GM12892 (cell line): ENCODE results near the gene TNS1.

ENCODE experiments used
- DNase-seq: peaks from one replicate; pipeline ENCODE4 v3.0.0; 2011; ENCODE audit not compliant: insufficient read length
- FAIRE-seq: peaks from 2 replicates; lab custom pipeline; 2011; peaks lifted over from hg19 to GRCh38; lab: Jason Lieb, UNC
- POLR2A ChIP-seq: IDR thresholded peaks from 2 replicates; pipeline ENCODE4 v1.6.1; 2011; ENCODE audit warnings: low read depth, low read length, control low read depth
- POLR2AphosphoS5 ChIP-seq: IDR thresholded peaks from 2 replicates; pipeline ENCODE4 v1.6.1; 2011; ENCODE audit warnings: low read depth, low read length, control low read depth
- TAF1 ChIP-seq: IDR thresholded peaks from 2 replicates; pipeline ENCODE4 v1.6.1; 2011; ENCODE audit warnings: low read depth, mild to moderate bottlenecking, control low read depth, low read length, borderline replicate concordance

The TNS1 gene

DNA sequence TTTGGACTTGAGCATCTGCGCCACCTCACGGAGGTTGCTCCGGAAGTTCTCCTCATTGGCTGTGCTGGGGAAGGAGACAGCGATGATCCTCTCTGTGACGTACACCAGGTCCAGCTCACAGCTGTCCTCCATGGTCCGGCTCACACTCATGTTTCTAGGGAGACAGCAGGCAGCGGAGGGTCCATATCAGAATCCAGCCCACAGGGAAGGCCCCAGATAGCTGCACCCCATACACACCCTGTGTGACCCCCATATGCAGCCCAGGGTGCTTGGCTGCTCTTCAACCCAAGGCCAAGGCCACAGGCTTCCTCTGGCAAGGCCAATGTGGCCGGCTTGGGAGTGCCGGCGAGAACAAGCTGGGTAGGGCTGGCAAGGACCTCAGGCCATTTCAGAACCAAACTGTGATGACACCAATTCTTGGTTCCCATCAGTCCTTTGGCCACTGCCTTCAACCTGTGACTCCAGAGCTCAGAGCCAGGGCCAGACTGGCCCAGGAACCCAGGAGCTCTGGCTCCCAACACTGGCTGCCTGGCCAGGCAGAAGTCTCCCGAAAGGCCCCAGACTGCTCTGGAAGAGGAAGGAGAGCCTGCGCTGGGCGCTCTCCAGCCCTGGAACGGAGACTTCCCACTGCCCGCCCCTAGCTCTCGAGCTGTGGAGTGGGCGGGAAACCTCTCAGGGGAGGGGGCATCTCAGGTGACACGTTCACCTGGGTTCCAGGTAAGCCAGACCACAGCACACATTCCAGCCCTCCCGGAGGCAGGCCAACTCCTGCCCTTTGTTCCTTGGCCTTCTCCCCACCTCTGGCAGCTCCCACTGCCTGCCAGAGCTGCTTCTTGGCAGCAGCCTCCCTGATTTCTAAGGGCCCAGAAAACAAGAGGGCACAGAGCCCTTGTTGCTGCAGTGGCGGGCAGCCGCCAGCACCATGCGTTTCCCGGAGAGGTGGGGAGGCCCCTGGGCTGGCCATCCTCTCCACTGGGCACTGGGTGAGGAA, 104.7 kb downstream of the TNS1 start:
- DNase-seq (no peak), FAIRE-seq (no peak)
- TF ChIP-seq TAF1 (no peak), POLR2AphosphoS5 (no peak), POLR2A (no peak)

DNA sequence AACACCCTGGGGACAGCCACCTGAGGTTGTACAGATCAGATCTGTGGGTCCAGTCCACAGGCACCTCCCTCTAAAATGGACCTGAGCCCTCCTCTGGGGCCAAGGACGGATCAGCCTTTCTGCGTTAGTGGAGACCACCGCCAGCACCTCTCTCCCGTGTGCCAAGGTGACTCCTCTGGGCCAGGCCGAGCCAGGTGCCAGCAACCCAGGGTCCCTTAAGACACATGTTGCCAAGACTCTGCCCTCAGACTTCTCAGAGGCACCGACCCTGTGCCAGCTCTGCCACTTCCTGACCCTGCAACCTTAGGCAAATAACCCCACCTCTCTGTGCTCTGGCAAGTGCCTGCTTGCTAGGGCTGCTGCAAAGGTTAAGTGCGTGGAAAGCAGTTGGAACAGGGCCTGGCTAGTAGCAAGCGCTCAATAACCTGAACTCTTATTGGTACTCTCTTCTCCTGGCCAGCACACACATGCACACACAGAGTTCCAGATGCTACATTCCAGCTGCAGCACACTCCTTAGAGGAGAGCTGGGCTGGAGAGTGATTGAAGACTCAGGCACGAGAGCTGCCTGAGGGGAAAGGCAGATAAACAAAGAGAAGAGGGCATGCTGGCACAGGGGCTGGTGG, 105.6 kb downstream of the TNS1 start:
- DNase-seq = no peak
- no peak for FAIRE-seq
- no peak for TF ChIP-seq TAF1
- TF ChIP-seq POLR2A = no peak

DNA sequence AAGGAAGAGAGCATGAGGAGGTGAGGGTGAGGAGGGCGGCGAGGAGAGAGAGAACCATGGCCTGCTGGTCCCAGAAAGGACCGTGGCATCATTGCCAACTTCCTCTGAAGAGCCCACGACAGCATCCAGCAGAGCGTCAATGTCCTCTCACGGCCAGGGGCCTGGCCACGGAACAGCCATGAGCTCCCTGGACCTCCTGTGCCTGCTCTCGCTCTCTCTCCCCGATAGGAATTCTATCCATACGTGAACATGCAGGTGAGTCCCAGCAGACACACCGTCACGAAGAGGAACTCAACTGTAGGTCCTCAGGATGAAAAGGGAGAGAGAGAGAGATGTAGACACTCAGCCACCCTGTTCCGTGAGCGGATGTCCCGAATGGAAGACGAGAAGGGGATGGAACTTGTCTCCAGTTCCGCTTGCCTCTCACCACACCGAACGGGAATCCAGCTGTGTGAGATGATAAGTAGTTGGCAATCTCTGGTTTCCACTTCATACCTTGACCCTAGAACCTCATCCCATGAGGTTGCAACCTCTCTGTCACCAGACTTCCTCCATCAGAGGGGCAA, 107.6 kb downstream of the TNS1 start:
- FAIRE-seq = no peak

DNA sequence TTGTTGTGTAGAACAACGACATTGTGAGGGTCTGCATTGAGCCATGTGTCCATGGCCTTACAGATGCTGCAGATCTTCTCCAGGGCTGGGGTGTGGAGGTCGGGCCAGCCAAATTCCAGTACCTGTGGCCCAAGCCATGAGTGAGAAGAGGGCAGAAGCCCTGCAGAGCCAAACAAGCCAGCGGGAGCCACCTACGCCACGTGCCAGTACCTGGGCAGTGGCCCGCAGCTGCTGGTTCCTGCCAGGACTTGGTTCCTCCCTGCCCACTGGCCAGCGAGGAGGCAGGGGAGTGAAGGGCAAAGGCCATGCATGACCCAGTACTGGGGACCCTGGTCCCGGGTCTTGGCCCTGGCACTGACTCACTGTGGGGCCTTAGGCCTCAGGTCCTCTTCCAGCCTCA, 109.4 kb downstream of the TNS1 start:
- TF ChIP-seq TAF1 (no peak), POLR2A (no peak), POLR2AphosphoS5 (no peak)
- no peak for FAIRE-seq
- no peak for DNase-seq

More for the DNA sequence above, 107.6 kb downstream of the TNS1 start:
- TF ChIP-seq TAF1 (no peak), POLR2A (no peak), POLR2AphosphoS5 (no peak)
- DNase-seq = no peak

DNA sequence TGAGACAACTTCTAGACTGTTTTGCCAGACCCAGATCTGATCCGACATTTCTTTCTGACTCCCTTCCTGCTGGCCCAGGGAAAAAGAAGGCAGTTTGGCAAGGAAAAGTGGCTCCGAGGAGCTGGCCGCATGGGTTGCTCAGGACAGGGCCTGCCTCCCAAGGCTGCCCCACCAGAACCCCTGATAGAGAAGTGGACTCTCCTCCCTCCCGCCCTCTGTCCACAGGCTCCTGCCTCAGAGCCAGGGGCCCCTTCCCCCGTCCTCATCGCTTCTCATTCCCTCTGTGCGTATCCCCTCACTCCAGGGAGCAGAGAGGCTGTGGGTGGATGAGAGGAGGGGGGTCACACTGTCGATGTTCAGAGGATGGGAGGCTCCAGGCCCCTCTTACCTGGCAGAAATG, 110.2 kb downstream of the TNS1 start:
- DNase-seq = no peak
- TF ChIP-seq TAF1 = no peak
- no peak for TF ChIP-seq POLR2A
- no peak for TF ChIP-seq POLR2AphosphoS5
- no peak for FAIRE-seq

DNA sequence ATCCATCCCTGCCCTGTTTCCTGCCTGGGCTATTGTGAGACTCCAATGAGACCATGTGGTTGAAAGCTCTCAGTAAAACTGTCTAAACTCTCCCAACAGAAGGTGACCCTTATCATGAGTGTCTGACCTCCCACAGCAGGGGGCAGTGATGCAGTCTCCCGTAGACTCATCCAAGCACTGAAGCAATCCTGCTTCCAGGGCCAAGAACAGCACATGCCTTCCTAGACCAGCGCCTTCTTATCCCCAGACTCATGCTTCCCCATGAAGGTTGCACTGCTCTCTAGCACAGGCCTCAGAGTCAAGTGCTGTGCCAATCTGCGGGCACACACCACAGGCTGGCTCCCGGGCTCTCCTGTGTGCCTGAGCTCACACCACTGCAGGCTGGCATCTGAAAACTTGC, 112.3 kb downstream of the TNS1 start:
- no peak for FAIRE-seq
- no peak for DNase-seq
- no peak for TF ChIP-seq POLR2A
- no peak for TF ChIP-seq POLR2AphosphoS5
- TF ChIP-seq TAF1 = no peak

DNA sequence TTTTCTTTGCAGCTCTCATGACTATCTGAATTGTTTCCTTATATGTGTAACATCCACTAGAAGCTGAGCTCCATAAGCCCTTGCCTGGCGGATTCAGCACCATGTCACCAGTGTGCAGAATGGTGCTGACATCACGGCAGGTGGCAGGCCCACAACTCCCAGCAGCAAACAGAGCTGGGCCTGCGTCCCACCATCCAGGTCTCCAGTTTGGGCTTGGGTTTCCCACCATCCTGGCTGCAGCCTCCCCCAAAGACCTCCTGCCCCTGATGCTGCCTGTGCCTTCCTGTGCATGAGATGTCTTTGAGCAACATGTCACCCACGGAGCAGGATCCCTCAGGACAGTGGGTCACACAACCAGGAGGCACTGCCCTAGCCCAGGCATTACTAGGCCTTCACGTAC, 113.1 kb downstream of the TNS1 start:
- DNase-seq (no peak), FAIRE-seq (no peak)
- no peak for TF ChIP-seq TAF1
- no peak for TF ChIP-seq POLR2AphosphoS5
- TF ChIP-seq POLR2A = no peak

DNA sequence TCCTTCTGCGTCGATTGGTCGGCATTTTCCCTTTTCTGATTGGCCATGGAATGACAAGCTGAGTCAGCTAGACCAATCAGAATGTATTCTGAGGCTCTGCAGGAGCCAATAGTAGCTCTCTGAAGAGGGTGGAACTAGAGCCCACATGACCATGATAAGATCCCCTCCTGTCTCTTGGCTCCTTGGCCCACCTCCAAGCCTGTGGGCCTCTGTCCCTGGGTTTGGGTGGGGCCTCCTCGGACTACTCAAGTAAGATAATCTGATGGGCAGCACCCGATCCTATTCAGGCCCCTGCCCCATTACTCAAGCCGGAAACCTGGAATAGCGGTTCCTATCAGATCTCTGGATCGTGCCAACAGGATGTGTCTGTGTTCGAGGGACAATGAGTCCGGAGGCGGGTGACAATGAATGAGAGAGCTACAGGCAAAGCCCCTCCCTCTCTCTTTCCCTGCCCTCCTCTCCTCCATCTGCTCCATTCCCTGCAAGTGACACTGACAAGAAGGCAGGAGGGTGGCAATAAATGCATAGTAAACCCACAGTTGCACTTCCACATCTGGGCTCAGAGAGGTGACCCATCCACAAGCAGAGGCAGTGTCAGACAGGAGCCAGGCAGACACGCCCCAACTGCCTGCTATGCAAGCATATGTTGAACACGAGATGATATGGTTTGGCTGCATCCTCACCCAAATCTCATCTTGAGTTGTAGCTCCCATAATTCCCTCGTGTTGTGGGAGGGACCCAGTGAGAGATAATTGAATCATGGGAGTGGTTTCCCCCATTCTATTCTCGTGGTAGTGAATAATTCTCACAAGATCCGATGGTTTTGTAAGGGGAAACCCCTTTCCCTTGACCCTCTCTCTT, 114.7 kb downstream of the TNS1 start:
- no peak for TF ChIP-seq TAF1
- TF ChIP-seq POLR2AphosphoS5 = no peak
- TF ChIP-seq POLR2A = no peak
- DNase-seq (no peak), FAIRE-seq (no peak)

DNA sequence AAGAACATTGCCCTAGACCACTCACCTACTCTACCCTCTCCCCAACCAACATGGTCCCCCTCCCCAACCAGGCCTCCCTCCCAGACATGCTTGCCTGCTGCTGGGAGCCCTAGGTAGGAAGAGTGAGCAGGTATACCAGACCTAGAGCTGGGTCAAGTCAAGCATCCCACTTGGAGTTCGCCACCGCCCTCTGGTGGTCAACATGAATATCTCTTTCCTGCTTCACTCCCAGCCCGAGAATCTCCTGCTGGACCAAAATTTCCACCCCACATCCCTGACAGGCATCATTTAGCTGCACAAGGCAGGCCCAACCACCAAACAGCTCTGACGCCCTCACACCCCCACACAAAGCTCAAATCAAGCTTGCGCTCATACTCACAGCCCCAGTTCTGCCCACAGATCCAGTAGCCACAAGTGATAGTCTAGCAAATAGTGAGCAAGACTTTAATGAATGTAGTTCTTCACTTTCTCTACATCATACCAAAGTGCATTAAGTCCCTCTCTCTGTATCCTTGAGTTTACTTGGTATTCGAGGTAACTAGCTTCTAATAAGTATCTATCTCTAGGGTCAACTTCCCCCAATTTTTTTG, 116.0 kb downstream of the TNS1 start:
- FAIRE-seq (peak; percentile 96), DNase-seq (peak; percentile 62)
- TF ChIP-seq POLR2AphosphoS5 (no peak), POLR2A (no peak), TAF1 (no peak)

DNA sequence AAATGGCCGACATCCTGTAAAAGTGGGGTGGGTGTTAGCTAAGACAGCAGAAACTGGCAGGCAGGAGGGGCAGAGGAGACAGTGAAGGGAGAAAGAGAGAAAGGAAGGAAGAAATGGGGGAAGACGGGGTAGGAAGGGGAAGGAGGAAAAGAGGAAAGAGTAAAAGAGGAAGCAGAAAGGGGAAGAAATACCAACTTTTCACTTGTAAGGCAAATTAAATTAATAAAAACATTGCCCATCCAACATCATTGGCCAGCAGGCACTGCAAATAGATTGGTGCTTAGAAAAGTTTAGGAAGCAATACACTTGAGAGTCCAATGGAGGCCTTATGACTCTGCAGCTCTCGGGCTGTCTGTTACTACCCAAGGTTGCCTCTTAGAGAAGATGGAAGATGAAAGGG, 116.7 kb downstream of the TNS1 start:
- TF ChIP-seq POLR2A = no peak
- TF ChIP-seq POLR2AphosphoS5 = no peak
- TF ChIP-seq TAF1 = no peak
- DNase-seq = no peak
- no peak for FAIRE-seq
